ENCODE results near the gene TFB2M.

DNA sequence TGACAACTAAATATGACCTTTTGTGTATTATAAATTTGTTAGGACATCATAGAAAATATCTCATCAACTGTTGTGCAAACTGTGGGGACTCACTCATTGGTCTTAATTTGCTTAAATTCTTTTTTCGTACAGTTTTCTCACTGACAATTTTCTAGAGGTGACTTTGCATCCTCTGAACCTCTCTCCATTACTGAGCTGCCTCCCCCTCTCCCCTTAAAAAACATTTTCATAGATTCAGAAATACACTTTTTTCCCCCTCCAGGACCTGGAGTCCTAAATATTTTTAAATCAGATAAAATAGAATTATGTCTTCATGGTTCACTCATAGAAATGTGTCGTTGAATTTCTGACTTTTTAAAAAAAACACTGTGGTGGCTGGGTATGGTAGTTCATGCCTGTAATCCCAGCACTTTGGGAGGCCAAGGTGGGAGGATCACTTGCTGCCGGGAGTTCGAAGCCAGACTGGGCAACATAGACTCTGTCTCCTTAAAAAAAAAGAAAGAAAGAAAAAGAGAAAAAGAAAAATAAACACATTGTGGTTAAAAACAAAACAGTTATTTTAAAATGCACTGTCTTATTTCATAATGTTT lies 1.7 kb upstream of the TFB2M start:
- no peak for TF ChIP-seq POLR2AphosphoS5 (IDR thresholded peaks at IDR 0.05; ENCODE audit: low read depth, low read length)
- no peak for TF ChIP-seq POLR2A (IDR thresholded peaks at IDR 0.05; ENCODE audit: low read depth, low read length)
- no peak for TF ChIP-seq TAF1 (IDR thresholded peaks at IDR 0.05; ENCODE audit: borderline replicate concordance, low read depth, low read length)

Measured in GM12892 (cell line).